PFSK-1 (cell line): ENCODE measurements around the gene STXBP5.

Experiments
- FOXP2 ChIP-seq: optimal IDR thresholded peaks from 2 replicates; pipeline ENCODE3; 2011; ENCODE audit warnings: borderline replicate concordance, control low read depth, inconsistent platforms; ENCODE audit not compliant: insufficient read depth; ENCODE audit errors: extremely low read length, extremely low read depth
- POLR2AphosphoS5 ChIP-seq: IDR thresholded peaks from 2 replicates; pipeline ENCODE4 v1.6.1; 2012; ENCODE audit warnings: low read depth, mild to moderate bottlenecking, control low read depth, low read length, moderate library complexity
- SIN3A ChIP-seq: IDR thresholded peaks from 2 replicates; pipeline ENCODE4 v1.6.1; 2012; ENCODE audit warnings: mild to moderate bottlenecking, low read length, moderate library complexity, borderline replicate concordance; ENCODE audit not compliant: insufficient read depth
- TAF1 ChIP-seq: IDR thresholded peaks from 2 replicates; pipeline ENCODE4 v1.6.1; 2012; ENCODE audit warnings: low read length, control low read depth, borderline replicate concordance; ENCODE audit not compliant: insufficient read depth
- TF ChIP-seq, protein P1 (sequence below), 2 experiments: IDR thresholded peaks; 2 replicates each; pipeline versions ENCODE4 v1.6.1 to v1.8.0; 2011 to 2012; ENCODE audit warnings: low read depth in 2 of 2, low read length in 2 of 2, control low read depth in 1 of 2, inconsistent platforms in 1 of 2, mild to moderate bottlenecking in 1 of 2, moderate library complexity in 1 of 2; ENCODE audit not compliant: insufficient read depth in 1 of 2

STXBP5 gene

DNA sequence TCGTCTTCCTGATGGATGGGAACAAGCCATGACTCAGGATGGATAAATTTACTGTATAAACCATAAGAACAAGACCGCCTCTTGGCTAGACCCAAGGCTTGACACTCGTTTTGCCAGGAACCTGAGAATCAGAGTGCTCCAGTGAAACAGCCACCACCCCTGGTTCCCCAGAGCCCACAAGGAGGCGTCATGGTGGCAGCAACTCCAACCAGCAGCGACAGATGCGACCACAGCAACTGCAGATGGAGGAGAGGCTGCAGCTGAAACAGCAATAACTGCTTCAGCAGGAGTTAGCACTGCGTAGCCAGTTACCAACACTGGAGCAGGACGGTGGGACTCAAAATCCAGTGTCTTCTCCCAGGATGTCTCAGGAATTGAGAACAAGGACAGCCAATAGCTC, 203.4 kb downstream of the STXBP5 start:
- TF ChIP-seq TAF1, result no peak
- TF ChIP-seq POLR2AphosphoS5, result no peak
- TF ChIP-seq, protein P1, sequence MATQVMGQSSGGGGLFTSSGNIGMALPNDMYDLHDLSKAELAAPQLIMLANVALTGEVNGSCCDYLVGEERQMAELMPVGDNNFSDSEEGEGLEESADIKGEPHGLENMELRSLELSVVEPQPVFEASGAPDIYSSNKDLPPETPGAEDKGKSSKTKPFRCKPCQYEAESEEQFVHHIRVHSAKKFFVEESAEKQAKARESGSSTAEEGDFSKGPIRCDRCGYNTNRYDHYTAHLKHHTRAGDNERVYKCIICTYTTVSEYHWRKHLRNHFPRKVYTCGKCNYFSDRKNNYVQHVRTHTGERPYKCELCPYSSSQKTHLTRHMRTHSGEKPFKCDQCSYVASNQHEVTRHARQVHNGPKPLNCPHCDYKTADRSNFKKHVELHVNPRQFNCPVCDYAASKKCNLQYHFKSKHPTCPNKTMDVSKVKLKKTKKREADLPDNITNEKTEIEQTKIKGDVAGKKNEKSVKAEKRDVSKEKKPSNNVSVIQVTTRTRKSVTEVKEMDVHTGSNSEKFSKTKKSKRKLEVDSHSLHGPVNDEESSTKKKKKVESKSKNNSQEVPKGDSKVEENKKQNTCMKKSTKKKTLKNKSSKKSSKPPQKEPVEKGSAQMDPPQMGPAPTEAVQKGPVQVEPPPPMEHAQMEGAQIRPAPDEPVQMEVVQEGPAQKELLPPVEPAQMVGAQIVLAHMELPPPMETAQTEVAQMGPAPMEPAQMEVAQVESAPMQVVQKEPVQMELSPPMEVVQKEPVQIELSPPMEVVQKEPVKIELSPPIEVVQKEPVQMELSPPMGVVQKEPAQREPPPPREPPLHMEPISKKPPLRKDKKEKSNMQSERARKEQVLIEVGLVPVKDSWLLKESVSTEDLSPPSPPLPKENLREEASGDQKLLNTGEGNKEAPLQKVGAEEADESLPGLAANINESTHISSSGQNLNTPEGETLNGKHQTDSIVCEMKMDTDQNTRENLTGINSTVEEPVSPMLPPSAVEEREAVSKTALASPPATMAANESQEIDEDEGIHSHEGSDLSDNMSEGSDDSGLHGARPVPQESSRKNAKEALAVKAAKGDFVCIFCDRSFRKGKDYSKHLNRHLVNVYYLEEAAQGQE (IDR thresholded peaks at IDR 0.05; ENCODE audit: insufficient read depth in 1 of 2, low read depth in 2 of 2, low read length in 2 of 2), result no peak
- no peak for TF ChIP-seq FOXP2

DNA sequence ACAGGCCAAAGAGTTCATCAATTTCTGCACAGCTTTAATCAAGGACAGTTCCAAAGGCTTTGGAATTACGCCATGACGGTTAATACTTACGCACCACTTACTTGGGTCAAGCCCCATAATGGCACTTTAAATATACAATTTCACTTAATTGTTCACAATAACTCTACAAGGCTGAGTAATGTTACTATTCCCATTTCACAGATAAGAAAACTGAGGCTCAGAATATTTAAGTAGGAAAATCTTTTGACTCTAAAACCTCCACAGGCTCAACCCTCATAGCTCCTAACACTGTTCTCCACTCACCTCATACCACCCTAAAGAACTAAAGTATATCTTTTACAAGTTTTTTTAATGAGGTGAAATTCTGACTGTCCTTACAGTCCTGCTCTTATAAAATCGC, 212.4 kb downstream of the STXBP5 start:
- TF ChIP-seq TAF1 (no peak), SIN3A (no peak)

DNA sequence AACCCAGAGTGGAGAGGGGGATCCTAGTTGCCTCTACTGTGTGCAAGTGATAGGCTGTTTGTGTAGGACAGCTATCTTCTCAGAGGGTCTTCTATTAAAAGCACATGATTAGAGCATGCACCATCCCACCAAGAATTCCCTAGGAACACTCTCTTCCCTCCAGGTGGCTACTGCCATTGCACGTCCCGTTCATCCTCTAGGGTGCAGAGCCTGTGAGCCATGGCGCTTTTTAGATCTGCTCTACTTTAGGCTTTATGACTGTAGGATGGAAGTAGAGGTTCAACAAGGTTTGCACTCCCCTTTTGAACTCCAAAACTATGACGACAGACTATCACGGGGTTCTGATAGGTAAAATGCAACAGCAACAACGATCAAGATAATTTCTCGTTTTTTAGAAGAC, 213.7 kb downstream of the STXBP5 start:
- TF ChIP-seq, protein P1 (IDR thresholded peaks at IDR 0.05; ENCODE audit: insufficient read depth in 1 of 2, low read depth in 2 of 2, low read length in 2 of 2), result no peak
- TF ChIP-seq SIN3A (no peak), FOXP2 (no peak), POLR2AphosphoS5 (no peak), TAF1 (no peak)

DNA sequence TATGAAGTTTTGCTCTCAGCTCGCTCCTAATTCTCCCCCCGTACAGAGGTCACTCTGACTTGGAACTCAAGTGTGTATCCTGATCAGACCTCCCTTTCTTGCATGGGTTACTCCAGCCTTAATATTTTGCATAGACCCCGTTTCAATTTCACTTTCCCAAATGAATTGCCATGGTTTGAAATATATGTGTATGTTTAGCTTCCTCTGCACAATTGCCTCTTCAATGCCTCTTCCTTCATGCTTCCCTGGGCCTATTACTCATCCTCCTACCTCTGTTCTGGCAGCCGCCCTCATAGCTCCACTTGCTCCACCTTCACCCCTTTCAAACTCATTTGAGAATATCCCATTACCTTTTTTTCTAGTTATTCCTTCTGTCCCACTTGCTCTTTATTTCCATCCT, 214.3 kb downstream of the STXBP5 start:
- no peak for TF ChIP-seq POLR2AphosphoS5
- TF ChIP-seq FOXP2, result no peak
- TF ChIP-seq SIN3A, result no peak
- TF ChIP-seq, protein P1 (IDR thresholded peaks at IDR 0.05; ENCODE audit: insufficient read depth in 1 of 2, low read depth in 2 of 2, low read length in 2 of 2), result no peak
- TF ChIP-seq TAF1, result no peak

DNA sequence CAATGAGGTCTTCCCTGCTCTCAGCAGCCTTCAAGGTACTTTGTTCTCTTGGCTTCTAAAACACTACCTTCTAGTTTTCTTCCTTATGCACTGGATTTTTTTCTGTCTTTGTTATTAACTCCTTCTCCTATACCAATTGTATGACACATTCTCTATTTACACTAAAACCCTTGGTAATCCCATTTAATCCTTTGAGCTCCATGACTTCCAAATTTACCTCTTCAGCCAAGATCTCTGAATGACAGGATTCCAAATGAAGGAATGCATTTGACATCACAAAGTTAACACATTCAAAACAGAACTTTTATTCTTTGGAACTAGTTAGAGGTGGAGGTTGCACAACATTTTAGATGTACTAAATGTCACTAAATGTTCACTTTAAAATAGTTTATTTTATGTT, 217.7 kb downstream of the STXBP5 start:
- TF ChIP-seq, protein P1 (IDR thresholded peaks at IDR 0.05; ENCODE audit: insufficient read depth in 1 of 2, low read depth in 2 of 2, low read length in 2 of 2), result no peak
- TF ChIP-seq TAF1, result no peak
- no peak for TF ChIP-seq POLR2AphosphoS5
